Type B pancreatic cell (in vitro differentiated cells): ENCODE results near the gene MCM3AP. TPM values are rescaled to one million over a fixed set of nuclear protein-coding genes. Genes with fewer than 3 reads are reported as not detected.
"Not testable (repeated sequence)": the region's sequence is repeated elsewhere in the genome, so short reads cannot be mapped to it uniquely, and the experiment has no call there.

ENCODE experiments used
- DNase-seq: peaks from one replicate; pipeline ENCODE4 v3.0.0; 2021; ENCODE audit warnings: mixed read lengths; ENCODE audit not compliant: unreplicated experiment; ENCODE audit errors: extremely low spot score
- H3K27ac Mint-ChIP-seq: 2 replicates; pipeline ENCODE4 v1.8.0; 2021; ENCODE audit warnings: mild to moderate bottlenecking, mixed read lengths
- H3K27me3 Mint-ChIP-seq: 2 replicates; pipeline ENCODE4 v1.8.0; 2021; ENCODE audit warnings: mixed read lengths
- H3K36me3 Mint-ChIP-seq: 2 replicates; pipeline ENCODE4 v1.8.0; 2021; ENCODE audit warnings: mixed read lengths
- H3K4me1 Mint-ChIP-seq: one replicate; pipeline ENCODE4 v1.8.0; 2021; ENCODE audit warnings: mixed read lengths; ENCODE audit not compliant: unreplicated experiment
- H3K4me3 Mint-ChIP-seq: 2 replicates; pipeline ENCODE4 v1.8.0; 2021; ENCODE audit warnings: mild to moderate bottlenecking, mixed read lengths
- H3K9me3 Mint-ChIP-seq: 2 replicates; pipeline ENCODE4 v1.8.0; 2021; ENCODE audit warnings: mixed read lengths
- CTCF ChIP-seq: fragments of 200-600 bp; sonication (generic); conservative IDR thresholded peaks from 2 replicates; pipeline ENCODE4 v1.5.0; 2021; ENCODE audit warnings: antibody characterized with exemption, mild to moderate bottlenecking
- total RNA-seq: library from RNA; stranded (reverse); gene quantifications from 2 replicates; pipeline ENCODE4 v1.2.1, GENCODE V29; 2021; ENCODE audit warnings: low replicate concordance

The MCM3AP gene
- total RNA-seq, 1 donor from 2014 or later = 120 TPM

DNA sequence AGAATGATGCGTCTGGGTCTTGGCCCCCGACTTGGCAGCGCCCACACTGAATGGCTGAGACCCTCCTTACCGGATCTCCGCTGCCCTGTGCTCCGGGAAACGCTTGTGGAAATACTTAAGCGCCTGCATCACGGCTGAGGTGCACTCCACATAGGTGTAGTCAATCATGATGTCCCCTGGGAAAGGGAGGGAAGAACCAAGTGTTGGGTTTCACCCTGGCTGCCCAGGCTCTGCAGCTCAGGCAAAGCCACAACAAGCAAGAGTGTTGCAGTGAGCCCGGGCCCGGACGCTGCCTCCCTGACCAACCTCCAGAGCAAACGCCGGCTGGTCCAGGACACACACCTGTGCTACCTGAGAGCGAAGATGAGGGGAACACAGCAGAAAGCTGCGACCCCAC lies 79.6 kb downstream of the MCM3AP start:
- no peaks in the 10 kb centered on the region for H3K27me3 Mint-ChIP-seq
- no peaks in the 10 kb centered on the region for H3K9me3 Mint-ChIP-seq
- H3K27ac Mint-ChIP-seq = no peak overlapping the region
- no peaks in the 10 kb centered on the region for H3K36me3 Mint-ChIP-seq
- DNase-seq = no peak
- no peak overlapping the region for H3K4me3 Mint-ChIP-seq
- TF ChIP-seq CTCF = no peak
- no peaks in the 10 kb centered on the region for H3K4me1 Mint-ChIP-seq

DNA sequence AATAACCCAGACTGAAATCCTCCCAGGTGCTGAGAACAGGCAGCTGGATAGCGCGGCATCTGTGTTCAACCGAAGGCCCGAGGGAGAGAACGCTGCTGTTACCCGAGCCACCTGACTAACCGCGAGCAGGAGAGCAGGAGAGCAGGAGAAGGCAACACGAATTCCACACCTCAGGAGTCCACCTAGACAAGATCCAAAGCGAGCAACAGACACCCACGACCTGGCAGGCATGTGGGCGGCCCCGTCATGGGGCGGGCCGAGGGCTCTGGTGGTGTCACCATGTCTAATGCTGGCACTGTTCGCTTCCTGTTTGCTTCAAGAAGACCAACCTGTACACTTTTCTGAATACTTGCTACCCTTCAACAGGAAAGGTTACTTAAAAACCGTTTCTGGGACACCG lies 80.2 kb downstream of the MCM3AP start:
- DNase-seq = no peak
- H3K36me3 Mint-ChIP-seq = peaks cover 3% of the 10 kb centered on the region
- no peak for TF ChIP-seq CTCF
- H3K27me3 Mint-ChIP-seq = no peaks in the 10 kb centered on the region
- H3K4me3 Mint-ChIP-seq = no peak overlapping the region
- no peaks in the 10 kb centered on the region for H3K9me3 Mint-ChIP-seq
- no peaks in the 10 kb centered on the region for H3K4me1 Mint-ChIP-seq
- no peak overlapping the region for H3K27ac Mint-ChIP-seq

- H3K27ac Mint-ChIP-seq = no peak overlapping the region
- TF ChIP-seq CTCF = no peak
- H3K36me3 Mint-ChIP-seq = peaks cover 22% of the 10 kb centered on the region
- no peak for DNase-seq
- H3K9me3 Mint-ChIP-seq = no peaks in the 10 kb centered on the region
- H3K27me3 Mint-ChIP-seq = no peaks in the 10 kb centered on the region
- no peaks in the 10 kb centered on the region for H3K4me1 Mint-ChIP-seq
- no peak overlapping the region for H3K4me3 Mint-ChIP-seq
Observed at GRCh38 chr21:46203203-46203600, 82.2 kb downstream of the MCM3AP start.

- no peak for TF ChIP-seq CTCF
- H3K27me3 Mint-ChIP-seq = no peaks in the 10 kb centered on the region
- H3K27ac Mint-ChIP-seq = no peak overlapping the region
- peaks cover 23% of the 10 kb centered on the region for H3K36me3 Mint-ChIP-seq
- no peak for DNase-seq
- H3K4me3 Mint-ChIP-seq = no peak overlapping the region
- H3K9me3 Mint-ChIP-seq = no peaks in the 10 kb centered on the region
- no peaks in the 10 kb centered on the region for H3K4me1 Mint-ChIP-seq
Observed at GRCh38 chr21:46202592-46203202, 82.7 kb downstream of the MCM3AP start.

- H3K27me3 Mint-ChIP-seq, H3K4me3 Mint-ChIP-seq, DNase-seq, H3K9me3 Mint-ChIP-seq, H3K27ac Mint-ChIP-seq, H3K4me1 Mint-ChIP-seq: not testable (repeated sequence)
- peaks cover 23% of the 10 kb centered on the region for H3K36me3 Mint-ChIP-seq
Observed at GRCh38 chr21:46200877-46201803, 84.3 kb downstream of the MCM3AP start.
